Smooth muscle cell (in vitro differentiated cells): ENCODE results near the gene PTPRG. TPM values are rescaled to one million over a fixed set of nuclear protein-coding genes. Genes with fewer than 3 reads are reported as not detected.
A peak's percentile ranks its signal among the peaks of the same experiment; 100 is the strongest.

Source experiments
- DNase-seq: peaks from one replicate; lab custom pipeline; 2025; ENCODE audit not compliant: unreplicated experiment; lab: John Stamatoyannopoulos, UW
- H2AFZ ChIP-seq: fragments of 200-600 bp; sonication (generic); 2 replicates; pipeline ENCODE4 v1.6.0; 2016; ENCODE audit warnings: antibody characterized with exemption, low read depth, mild to moderate bottlenecking
- H3F3A ChIP-seq: fragments of 200-600 bp; sonication (generic); 2 replicates; pipeline ENCODE4 v1.6.0; 2017; ENCODE audit warnings: antibody characterized with exemption, low read depth
- H3K27ac ChIP-seq: fragments of 200-600 bp; sonication (generic); 2 replicates; pipeline ENCODE4 v1.5.1; 2016; ENCODE audit warnings: low read depth, mild to moderate bottlenecking
- H3K27me3 ChIP-seq: fragments of 200-600 bp; sonication (generic); 2 replicates; pipeline ENCODE4 v1.6.1; 2016; ENCODE audit warnings: low read depth, mild to moderate bottlenecking
- H3K36me3 ChIP-seq: fragments of 200-600 bp; sonication (generic); 2 replicates; pipeline ENCODE4 v1.5.1; 2016; ENCODE audit warnings: low read depth
- H3K4me1 ChIP-seq: fragments of 200-600 bp; sonication (generic); 2 replicates; pipeline ENCODE4 v1.5.1; 2016; ENCODE audit warnings: low read depth
- H3K4me2 ChIP-seq: fragments of 200-600 bp; sonication (generic); 2 replicates; pipeline ENCODE4 v1.6.0; 2016; ENCODE audit warnings: mild to moderate bottlenecking
- H3K4me3 ChIP-seq: fragments of 200-600 bp; sonication (generic); 2 replicates; pipeline ENCODE4 v1.5.1; 2016; ENCODE audit warnings: mild to moderate bottlenecking
- H3K79me2 ChIP-seq: fragments of 200-600 bp; sonication (generic); 2 replicates; pipeline ENCODE4 v1.6.0; 2016; ENCODE audit warnings: low read depth, mild to moderate bottlenecking
- H3K9ac ChIP-seq: fragments of 200-600 bp; sonication (generic); 2 replicates; pipeline ENCODE4 v1.6.0; 2016; ENCODE audit warnings: low read depth
- H3K9me3 ChIP-seq: fragments of 200-600 bp; sonication (generic); replicated peaks from 2 replicates; pipeline ENCODE4 v1.5.1; 2016; ENCODE audit warnings: low read depth
- H4K20me1 ChIP-seq: fragments of 200-600 bp; sonication (generic); 2 replicates; pipeline ENCODE4 v1.6.0; 2016; ENCODE audit warnings: low read depth
- WGBS: methylation state at CpG from one replicate; pipeline ENCODE4 v1.1.7; 2016; ENCODE audit warnings: low lambda C conversion rate; 5-methylcytosine and 5-hydroxymethylcytosine counted together
- polyA plus RNA-seq: library from polyadenylated mRNA; unstranded; fragments of >200 nt; fragmentation: Nextera tagmentation; extraction: Ambion mirVana; gene quantifications from 2 replicates; pipeline ENCODE4 v1.2.1, GENCODE V29; 2016
- total RNA-seq: library from RNA; depleted of rRNA; stranded (reverse); fragments of >200 nt; gene quantifications from 2 replicates; pipeline ENCODE4 v1.2.3, GENCODE V29; 2014
- TF ChIP-seq, protein P1 (sequence below): fragments of 200-600 bp; sonication (generic); IDR thresholded peaks from 2 replicates; pipeline ENCODE4 v1.5.1; 2017; ENCODE audit warnings: borderline replicate concordance, mild to moderate bottlenecking, antibody characterized with exemption; ENCODE audit not compliant: insufficient read depth, poor library complexity, severe bottlenecking

PTPRG gene
- total and polyA plus RNA-seq, 2 experiments from 2014 or later = 21.2 to 87.3 TPM

DNA sequence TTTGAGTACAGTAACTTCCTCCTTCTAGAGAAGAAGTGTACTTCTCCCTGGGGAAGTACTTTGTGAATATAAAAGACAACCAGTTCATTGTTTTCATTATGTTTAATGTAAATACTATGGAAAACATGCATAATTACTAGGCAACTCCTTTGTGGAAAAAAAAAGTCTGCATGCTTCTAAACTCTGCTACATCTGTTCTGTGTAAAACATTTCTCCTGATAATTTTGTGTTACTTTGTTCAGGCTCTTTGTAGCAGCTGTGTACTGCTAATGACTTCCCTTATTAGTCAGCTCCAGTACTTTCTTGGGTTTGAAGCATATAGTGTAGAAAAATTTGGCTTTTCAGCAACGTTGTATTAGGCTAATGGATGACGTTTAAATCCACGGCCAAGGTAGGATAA, 700.4 kb downstream of the PTPRG start:
- H3K36me3 ChIP-seq = peaks cover 10% of the 10 kb centered on the region
- TF ChIP-seq, protein P1, sequence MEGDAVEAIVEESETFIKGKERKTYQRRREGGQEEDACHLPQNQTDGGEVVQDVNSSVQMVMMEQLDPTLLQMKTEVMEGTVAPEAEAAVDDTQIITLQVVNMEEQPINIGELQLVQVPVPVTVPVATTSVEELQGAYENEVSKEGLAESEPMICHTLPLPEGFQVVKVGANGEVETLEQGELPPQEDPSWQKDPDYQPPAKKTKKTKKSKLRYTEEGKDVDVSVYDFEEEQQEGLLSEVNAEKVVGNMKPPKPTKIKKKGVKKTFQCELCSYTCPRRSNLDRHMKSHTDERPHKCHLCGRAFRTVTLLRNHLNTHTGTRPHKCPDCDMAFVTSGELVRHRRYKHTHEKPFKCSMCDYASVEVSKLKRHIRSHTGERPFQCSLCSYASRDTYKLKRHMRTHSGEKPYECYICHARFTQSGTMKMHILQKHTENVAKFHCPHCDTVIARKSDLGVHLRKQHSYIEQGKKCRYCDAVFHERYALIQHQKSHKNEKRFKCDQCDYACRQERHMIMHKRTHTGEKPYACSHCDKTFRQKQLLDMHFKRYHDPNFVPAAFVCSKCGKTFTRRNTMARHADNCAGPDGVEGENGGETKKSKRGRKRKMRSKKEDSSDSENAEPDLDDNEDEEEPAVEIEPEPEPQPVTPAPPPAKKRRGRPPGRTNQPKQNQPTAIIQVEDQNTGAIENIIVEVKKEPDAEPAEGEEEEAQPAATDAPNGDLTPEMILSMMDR = no peak
- H3F3A ChIP-seq = no peaks in the 10 kb centered on the region
- H4K20me1 ChIP-seq = no peaks in the 10 kb centered on the region
- 75% methylated on average over 3 of the region's 3 CpGs for WGBS
- H3K4me3 ChIP-seq = no peak overlapping the region
- H3K27ac ChIP-seq = peak overlapping the region; percentile 30
- no peak overlapping the region for H3K4me2 ChIP-seq
- no peaks in the 10 kb centered on the region for H3K27me3 ChIP-seq
- H3K79me2 ChIP-seq = no peaks in the 10 kb centered on the region
- no peak for DNase-seq
- H2AFZ ChIP-seq = no peak overlapping the region
- no peak overlapping the region for H3K9ac ChIP-seq
- H3K9me3 ChIP-seq = no peaks in the 10 kb centered on the region
- H3K4me1 ChIP-seq = no peaks in the 10 kb centered on the region

GRCh38 chr3:62265528-62265927, 704.2 kb downstream of the PTPRG start:
- Histone ChIP-seq H3K9ac (no peak overlapping the region), H3K79me2 (no peaks in the 10 kb centered on the region), H3K9me3 (no peaks in the 10 kb centered on the region), H4K20me1 (no peaks in the 10 kb centered on the region), H3F3A (no peaks in the 10 kb centered on the region), H3K4me3 (no peak overlapping the region), H3K4me2 (no peak overlapping the region), H3K36me3 (peaks cover 17% of the 10 kb centered on the region), H3K27ac (no peak overlapping the region), H3K4me1 (no peaks in the 10 kb centered on the region), H3K27me3 (no peaks in the 10 kb centered on the region), H2AFZ (no peak overlapping the region)
- no peak for DNase-seq
- WGBS = no CpG with 5 or more reads among the region's 1 CpG
- TF ChIP-seq, protein P1 = no peak

GRCh38 chr3:62266668-62267283, 705.4 kb downstream of the PTPRG start:
- Histone ChIP-seq H2AFZ (no peak overlapping the region), H3K4me2 (no peak overlapping the region), H3K79me2 (no peaks in the 10 kb centered on the region), H3K9me3 (no peaks in the 10 kb centered on the region), H3K36me3 (peaks cover 17% of the 10 kb centered on the region), H3K4me1 (no peaks in the 10 kb centered on the region), H3K27me3 (no peaks in the 10 kb centered on the region), H3K9ac (no peak overlapping the region), H4K20me1 (no peaks in the 10 kb centered on the region), H3K4me3 (no peak overlapping the region), H3K27ac (no peak overlapping the region), H3F3A (no peaks in the 10 kb centered on the region)
- DNase-seq = no peak
- TF ChIP-seq, protein P1 = no peak

- DNase-seq = no peak
- no peaks in the 10 kb centered on the region for H3F3A ChIP-seq
- TF ChIP-seq, protein P1 = no peak
Measured at GRCh38 chr3:62276658-62277180, 715.3 kb downstream of the PTPRG start.

More at GRCh38 chr3:62276658-62277180, 715.3 kb downstream of the PTPRG start:
- Histone ChIP-seq H3K9ac (no peak overlapping the region), H2AFZ (no peak overlapping the region), H3K4me2 (no peak overlapping the region), H3K4me1 (no peaks in the 10 kb centered on the region), H3K36me3 (peaks cover 3% of the 10 kb centered on the region), H4K20me1 (no peaks in the 10 kb centered on the region), H3K27ac (no peak overlapping the region), H3K27me3 (no peaks in the 10 kb centered on the region), H3K9me3 (no peaks in the 10 kb centered on the region), H3K4me3 (no peak overlapping the region), H3K79me2 (no peaks in the 10 kb centered on the region)
- 68% methylated on average over 2 of the region's 2 CpGs for WGBS
